Activated CD8-positive, alpha-beta memory T cell treated with anti-CD3 and anti-CD28 coated beads for 1 hour (primary cell): ENCODE measurements around the gene THPO.
"Not testable (repeated sequence)": the region's sequence is repeated elsewhere in the genome, so short reads cannot be mapped to it uniquely, and the experiment has no call there.

Experiments used
- DNase-seq, 2 donors: peaks; one replicate each; pipeline ENCODE4 v3.0.0-alpha.2; 2020; ENCODE audit warnings: low read depth in 1 of 2; ENCODE audit errors: extremely low read depth in 1 of 2

The THPO gene

GRCh38 chr3:184352149-184352785 lies 25.7 kb downstream of the THPO start:
- DNase-seq = no peak

- no peak for DNase-seq
Measured at GRCh38 chr3:184351511-184352148, 26.4 kb downstream of the THPO start.

GRCh38 chr3:184350618-184351017 lies 27.4 kb downstream of the THPO start:
- no peak for DNase-seq

- no peak for DNase-seq
Measured at GRCh38 chr3:184349563-184350470, 28.2 kb downstream of the THPO start.

- DNase-seq = no peak
Measured at GRCh38 chr3:184348057-184348382, 30.0 kb downstream of the THPO start.

- no peak for DNase-seq
Measured at GRCh38 chr3:184347321-184348056, 30.5 kb downstream of the THPO start.

GRCh38 chr3:184346480-184347190 lies 31.4 kb downstream of the THPO start:
- no peak for DNase-seq

- no peak for DNase-seq
Measured at GRCh38 chr3:184345317-184346144, 32.5 kb downstream of the THPO start.

- DNase-seq = no peak
Measured at GRCh38 chr3:184344579-184345316, 33.3 kb downstream of the THPO start.

- no peak for DNase-seq
Measured at GRCh38 chr3:184343200-184343876, 34.7 kb downstream of the THPO start.

- no peak for DNase-seq
Measured at GRCh38 chr3:184341925-184342324, 36.1 kb downstream of the THPO start.

- not testable (repeated sequence) for DNase-seq
Measured at GRCh38 chr3:184339451-184340135, 38.4 kb downstream of the THPO start.

GRCh38 chr3:184339001-184339400 lies 39.0 kb downstream of the THPO start:
- DNase-seq = no peak

GRCh38 chr3:184338511-184338945 lies 39.5 kb downstream of the THPO start:
- DNase-seq = no peak

- DNase-seq = no peak
Measured at GRCh38 chr3:184337981-184338380, 40.0 kb downstream of the THPO start.

- no peak for DNase-seq
Measured at GRCh38 chr3:184337399-184337714, 40.6 kb downstream of the THPO start, which contains the start of gene FAM131A. TSS of gene FAM131A (plus strand) at chr3:184337600. CDS start at chr3:184337631, 31 bp downstream.

GRCh38 chr3:184336547-184337398 lies 41.2 kb downstream of the THPO start:
- no peak for DNase-seq
